HepG2 (cell line): ENCODE data around the gene HABP4. TPM values are rescaled to one million over a fixed set of nuclear protein-coding genes. Genes with fewer than 3 reads are reported as not detected.

Experiments used
- ATAC-seq: fragments of 200-7000 bp; cut with Tn5 transposase; 3 replicates; pipeline ENCODE4 v1.9.1; 2020; ENCODE audit warnings: mild to moderate bottlenecking, moderate library complexity
- BruUV-seq: library from RNA; stranded (reverse); fragments of 400-500 nt; replicated peaks from 2 replicates; lab custom pipeline; 2021; lab: Mats Ljungman, UMichigan
- CTCF ChIA-PET: fragments of 300-600 bp; formaldehyde crosslinking; extraction: SDS; loops from one replicate; lab custom pipeline; 2021; ENCODE audit warnings: low total read pairs, inconsistent platforms, low intra/inter-chr PET ratio; lab: Yijun Ruan, JAX
- POLR2A ChIA-PET: fragments of 350-600 bp; sonication (Branson Sonifier 250); formaldehyde crosslinking; loops from one replicate; lab custom pipeline; 2020; ENCODE audit warnings: antibody characterized with exemption, inconsistent platforms; lab: Yijun Ruan, JAX
- DNase-seq: peaks from one replicate; pipeline ENCODE4 v3.0.0-alpha.2; 2015; ENCODE audit warnings: low spot score
- FAIRE-seq: peaks from 3 replicates; lab custom pipeline; 2011; peaks lifted over from hg19 to GRCh38; lab: Jason Lieb, UNC
- H2AFZ ChIP-seq: one replicate; pipeline ENCODE4 v1.6.1; 2011; ENCODE audit warnings: low read length, inconsistent platforms
- H3K27ac ChIP-seq: fragments of 300-600 bp; 3 replicates; pipeline ENCODE4 v1.8.0; 2011; ENCODE audit warnings: mixed run types, mild to moderate bottlenecking, mixed read lengths, low read length, inconsistent platforms; ENCODE audit not compliant: insufficient read depth; ENCODE audit errors: extremely low read length
- H3K27me3 ChIP-seq, 2 experiments: fragments of 200-600 bp in 1 of 2; 2 replicates in 1 of 2; 3 replicates in 1 of 2; pipeline versions ENCODE4 v1.6.0 to v1.8.0; 2011; ENCODE audit warnings: low read length in 2 of 2, mild to moderate bottlenecking in 2 of 2, moderate library complexity in 2 of 2, inconsistent platforms in 1 of 2; ENCODE audit not compliant: insufficient read depth in 2 of 2, control insufficient read depth in 1 of 2
- H3K36me3 ChIP-seq, 2 experiments: fragments of 200-600 bp in 1 of 2; replicated peaks in 1 of 2; 2 replicates in 1 of 2; 3 replicates in 1 of 2; pipeline versions ENCODE4 v1.5.1 to v1.8.0; 2011; ENCODE audit warnings: low read length in 2 of 2, inconsistent platforms in 1 of 2; ENCODE audit not compliant: insufficient read depth in 2 of 2, control insufficient read depth in 1 of 2
- H3K4me1 ChIP-seq: 2 replicates; pipeline ENCODE4 v1.5.1; 2012; ENCODE audit warnings: low read length, inconsistent platforms; ENCODE audit not compliant: insufficient read depth
- H3K4me2 ChIP-seq: 2 replicates; pipeline ENCODE4 v1.6.0; 2011; ENCODE audit warnings: low read depth, low read length, inconsistent platforms
- H3K4me3 ChIP-seq, 3 experiments: fragments of 200-600 bp in 1 of 3; sonication (generic), shearing (Covaris generic) in 1 of 3; replicated peaks in 1 of 3; 2 replicates each; pipeline ENCODE4 v1.5.1; 2011 to 2016; ENCODE audit warnings: low read length in 3 of 3, inconsistent platforms in 2 of 3, low read depth in 2 of 3, mild to moderate bottlenecking in 2 of 3, control low read depth in 1 of 3, mixed read lengths in 1 of 3; ENCODE audit not compliant: insufficient read depth in 1 of 3
- H3K79me2 ChIP-seq: one replicate; pipeline ENCODE4 v1.6.1; 2011; ENCODE audit warnings: low read length, inconsistent platforms; ENCODE audit not compliant: insufficient read depth
- H3K9ac ChIP-seq: 2 replicates; pipeline ENCODE4 v1.6.0; 2011; ENCODE audit warnings: mild to moderate bottlenecking, low read depth, low read length, inconsistent platforms; ENCODE audit not compliant: insufficient read depth
- H3K9me3 ChIP-seq: 2 replicates; pipeline ENCODE4 v1.5.1; 2012; ENCODE audit warnings: mild to moderate bottlenecking, low read length
- H4K20me1 ChIP-seq: 2 replicates; pipeline ENCODE4 v1.6.0; 2011; ENCODE audit warnings: inconsistent platforms, mild to moderate bottlenecking, low read length, moderate library complexity; ENCODE audit not compliant: insufficient read depth
- CEBPB ChIP-seq: IDR thresholded peaks from 2 replicates; pipeline ENCODE4 v1.6.1; 2011; ENCODE audit warnings: low read depth, low read length, improper control_type of control experiment, borderline replicate concordance
- JDP2 ChIP-seq: sonication (generic); formaldehyde crosslinking; IDR thresholded peaks from 2 replicates; pipeline ENCODE4 v1.8.1; 2022; ENCODE audit warnings: missing genetic modification reagents, borderline replicate concordance
- MXI1 ChIP-seq: IDR thresholded peaks from 3 replicates; pipeline ENCODE4 v1.6.1; 2012; ENCODE audit warnings: low read depth, low read length, inconsistent platforms, borderline replicate concordance
- REPIN1 ChIP-seq: sonication (generic); formaldehyde crosslinking; IDR thresholded peaks from 2 replicates; pipeline ENCODE4 v1.8.0; 2022; ENCODE audit warnings: missing genetic modification reagents, low read depth, mild to moderate bottlenecking, borderline replicate concordance
- SKI ChIP-seq: fragments of 450-650 bp; IDR thresholded peaks from one replicate; pipeline ENCODE4 v1.6.1; 2018; ENCODE audit warnings: mild to moderate bottlenecking; ENCODE audit not compliant: partially characterized antibody
- SMAD3 ChIP-seq: sonication (generic); formaldehyde crosslinking; IDR thresholded peaks from 2 replicates; pipeline ENCODE4 v1.4.0; 2020; ENCODE audit warnings: missing genetic modification reagents
- TGIF2 ChIP-seq: IDR thresholded peaks from 2 replicates; pipeline ENCODE4 v1.6.1; 2016; ENCODE audit warnings: control low read depth, missing compliant biosample characterization
- ZBTB34 ChIP-seq: sonication (generic); formaldehyde crosslinking; IDR thresholded peaks from 2 replicates; pipeline ENCODE4 v1.8.0; 2022; ENCODE audit warnings: mild to moderate bottlenecking, missing genetic modification reagents
- ZNF616 ChIP-seq: sonication (generic); formaldehyde crosslinking; IDR thresholded peaks from 2 replicates; pipeline ENCODE4 v1.5.0; 2020; ENCODE audit warnings: low read depth, mild to moderate bottlenecking, missing genetic modification reagents
- ZNF768 ChIP-seq: sonication (generic); formaldehyde crosslinking; IDR thresholded peaks from 2 replicates; pipeline ENCODE4 v1.4.0; 2020; ENCODE audit warnings: missing genetic modification reagents
- ZNF792 ChIP-seq: IDR thresholded peaks from 2 replicates; pipeline ENCODE4 v1.6.1; 2016
- WGBS: methylation state at CpG from one replicate; pipeline ENCODE4 v1.1.6; 2017; ENCODE audit warnings: low lambda C conversion rate; 5-methylcytosine and 5-hydroxymethylcytosine counted together
- in situ Hi-C: cut with HindIII; loops from 2 replicates; pipeline ENCODE4 v1.10.0; 2017; ENCODE audit warnings: low pct_unique_long_range_greater_than_20kb; ENCODE audit not compliant: extremely low pct_ligation_motif_present
- intact Hi-C: fragments of 100-400 bp; cut with micrococcal nuclease; formaldehyde crosslinking; loops from one replicate; pipeline ENCODE4 v1.10.0; 2022; ENCODE audit not compliant: unreplicated experiment
- polyA plus RNA-seq, 8 experiments: library from polyadenylated mRNA; depleted of rRNA in 3 of 8; stranded (reverse) in 7 of 8; unstranded in 1 of 8; fragments of >200 nt; fragmentation: Illumina TruSeq in 4 of 8; extraction: Trizol in 4 of 8; gene quantifications; 2 replicates each; pipeline versions ENCODE4 v1.2.1 to v1.2.3, GENCODE V29; 2011 to 2016; ENCODE audit warnings: low read depth in 4 of 8, missing spikeins in 1 of 8, mixed read lengths in 1 of 8; ENCODE audit not compliant: insufficient read depth in 1 of 8
- total RNA-seq, 5 experiments: library from RNA; depleted of rRNA; stranded (reverse); fragments of >200 nt; fragmentation: Illumina TruSeq; extraction: Trizol; gene quantifications; 2 replicates each; pipeline ENCODE4 v1.2.3, GENCODE V29; 2016; ENCODE audit warnings: low read depth in 1 of 5
- TF ChIP-seq, protein P1 (sequence below): sonication (generic); formaldehyde crosslinking; IDR thresholded peaks from 2 replicates; pipeline ENCODE4 v1.5.1; 2020; ENCODE audit warnings: mild to moderate bottlenecking, moderate library complexity, missing genetic modification reagents
- TF ChIP-seq, protein P2 (sequence below): sonication (generic); formaldehyde crosslinking; IDR thresholded peaks from 2 replicates; pipeline ENCODE4 v1.9.0; 2021; ENCODE audit warnings: mild to moderate bottlenecking, missing genetic modification reagents

HABP4 gene
- total and polyA plus RNA-seq, 2 of the 13 experiments (the other 11 are each of a cell fraction or from before 2014, with no cell fraction given): 14.3 to 26.6 TPM

DNA sequence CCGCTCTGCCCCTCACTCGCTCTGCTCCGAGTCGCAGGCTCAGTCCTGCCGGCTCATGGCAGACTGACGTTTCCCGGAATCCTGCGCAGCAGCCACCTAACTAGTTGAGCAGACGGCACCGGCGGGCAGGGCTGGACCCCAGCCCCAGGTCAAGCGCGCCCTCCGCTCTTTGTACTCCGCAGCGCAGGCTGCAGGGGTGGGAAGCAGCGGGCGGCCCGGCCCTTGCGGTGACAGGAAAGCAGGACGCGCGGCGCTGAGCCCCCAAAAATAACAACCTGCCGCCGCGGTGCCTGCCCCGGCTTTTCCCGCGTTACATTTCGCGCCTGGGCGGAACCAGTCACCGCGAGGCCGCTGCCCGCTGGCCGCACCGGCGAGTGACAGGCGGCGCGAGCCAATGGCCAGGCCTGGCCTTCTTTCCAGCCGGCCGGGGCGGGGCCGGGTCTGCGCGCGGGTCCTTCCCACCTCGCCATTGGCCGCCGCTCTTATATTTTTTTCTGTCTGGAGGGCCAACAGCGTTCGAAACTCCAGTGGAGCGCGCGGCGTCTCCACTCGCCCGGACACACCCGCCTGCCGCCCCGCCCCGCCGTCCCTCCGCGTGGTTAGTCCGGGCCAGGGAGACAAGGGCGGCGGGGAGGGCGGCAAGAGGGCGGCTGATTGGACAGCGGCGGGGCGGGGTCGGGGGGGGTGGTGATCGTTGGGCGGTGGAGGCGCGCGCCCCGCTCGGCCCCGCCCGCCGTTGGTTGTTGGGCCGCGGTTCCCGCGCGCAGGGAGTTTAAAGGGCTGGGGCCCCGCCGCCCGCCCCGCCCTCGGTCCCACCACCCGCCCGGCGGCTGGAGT, 31.7 kb upstream of the HABP4 start, which contains the start of gene ZNF367:
Gene ZNF367 (minus strand): TSS at position 288 of the 837 bp plus-strand sequence. CDS start 338 bp downstream, outside the sequence.
- intact Hi-C loops (loop anchor here (5.0 kb wide), 2 partner anchors 76 to 91 kb away; no protein-coding TSS in a partner anchor), in situ Hi-C loops (loop anchor here (5.0 kb wide), 1 partner anchor 76 kb away; no protein-coding TSS in a partner anchor)
- peak within 1 kb of the TSS; percentile 84 to 89 (median 88) for H3K4me3 ChIP-seq
- CTCF ChIA-PET: no interaction called here
- no peak for FAIRE-seq
- no peaks in the 10 kb centered on the region for H3K9me3 ChIP-seq
- peak; percentile 81 for ATAC-seq
- H3K4me1 ChIP-seq: peaks cover 58% of the 10 kb centered on the region
- 0% methylated on average over 23 of the region's 100 CpGs for WGBS
- peak within 1 kb of the TSS; percentile 97 for H3K4me2 ChIP-seq
- peak within 1 kb of the TSS; percentile 99 for H3K27ac ChIP-seq
- no peaks in the 10 kb centered on the region; the same call in 1 of the 2 replicates for H4K20me1 ChIP-seq
- H3K79me2 ChIP-seq: peaks cover 36% of the 10 kb centered on the region
- no TSS peak for BruUV-seq
- no peaks in the 10 kb centered on the region for H3K36me3 ChIP-seq
- peak within 1 kb of the TSS; percentile 100 for H3K9ac ChIP-seq
- H3K27me3 ChIP-seq: no peaks in the 10 kb centered on the region; a peak in 1 of 5 replicates
- peak; percentile 95 for DNase-seq
- H2AFZ ChIP-seq: no peak within 1 kb of the TSS
- POLR2A ChIA-PET: interaction anchor here (0.8 to 1.8 kb wide), 5 partner anchors 9 to 73 kb away, joined by 3 to 9 read pairs (median 5); partner anchors contain the start of gene HABP4
- TF ChIP-seq SMAD3: no peak
- TF ChIP-seq, protein P1, sequence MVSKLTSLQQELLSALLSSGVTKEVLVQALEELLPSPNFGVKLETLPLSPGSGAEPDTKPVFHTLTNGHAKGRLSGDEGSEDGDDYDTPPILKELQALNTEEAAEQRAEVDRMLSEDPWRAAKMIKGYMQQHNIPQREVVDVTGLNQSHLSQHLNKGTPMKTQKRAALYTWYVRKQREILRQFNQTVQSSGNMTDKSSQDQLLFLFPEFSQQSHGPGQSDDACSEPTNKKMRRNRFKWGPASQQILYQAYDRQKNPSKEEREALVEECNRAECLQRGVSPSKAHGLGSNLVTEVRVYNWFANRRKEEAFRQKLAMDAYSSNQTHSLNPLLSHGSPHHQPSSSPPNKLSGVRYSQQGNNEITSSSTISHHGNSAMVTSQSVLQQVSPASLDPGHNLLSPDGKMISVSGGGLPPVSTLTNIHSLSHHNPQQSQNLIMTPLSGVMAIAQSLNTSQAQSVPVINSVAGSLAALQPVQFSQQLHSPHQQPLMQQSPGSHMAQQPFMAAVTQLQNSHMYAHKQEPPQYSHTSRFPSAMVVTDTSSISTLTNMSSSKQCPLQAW (CRISPR knock-in tag): no peak; the same call in 1 of the 2 replicates
- TF ChIP-seq REPIN1: no peak; the same call in 1 of the 2 replicates
- TF ChIP-seq, protein P2, sequence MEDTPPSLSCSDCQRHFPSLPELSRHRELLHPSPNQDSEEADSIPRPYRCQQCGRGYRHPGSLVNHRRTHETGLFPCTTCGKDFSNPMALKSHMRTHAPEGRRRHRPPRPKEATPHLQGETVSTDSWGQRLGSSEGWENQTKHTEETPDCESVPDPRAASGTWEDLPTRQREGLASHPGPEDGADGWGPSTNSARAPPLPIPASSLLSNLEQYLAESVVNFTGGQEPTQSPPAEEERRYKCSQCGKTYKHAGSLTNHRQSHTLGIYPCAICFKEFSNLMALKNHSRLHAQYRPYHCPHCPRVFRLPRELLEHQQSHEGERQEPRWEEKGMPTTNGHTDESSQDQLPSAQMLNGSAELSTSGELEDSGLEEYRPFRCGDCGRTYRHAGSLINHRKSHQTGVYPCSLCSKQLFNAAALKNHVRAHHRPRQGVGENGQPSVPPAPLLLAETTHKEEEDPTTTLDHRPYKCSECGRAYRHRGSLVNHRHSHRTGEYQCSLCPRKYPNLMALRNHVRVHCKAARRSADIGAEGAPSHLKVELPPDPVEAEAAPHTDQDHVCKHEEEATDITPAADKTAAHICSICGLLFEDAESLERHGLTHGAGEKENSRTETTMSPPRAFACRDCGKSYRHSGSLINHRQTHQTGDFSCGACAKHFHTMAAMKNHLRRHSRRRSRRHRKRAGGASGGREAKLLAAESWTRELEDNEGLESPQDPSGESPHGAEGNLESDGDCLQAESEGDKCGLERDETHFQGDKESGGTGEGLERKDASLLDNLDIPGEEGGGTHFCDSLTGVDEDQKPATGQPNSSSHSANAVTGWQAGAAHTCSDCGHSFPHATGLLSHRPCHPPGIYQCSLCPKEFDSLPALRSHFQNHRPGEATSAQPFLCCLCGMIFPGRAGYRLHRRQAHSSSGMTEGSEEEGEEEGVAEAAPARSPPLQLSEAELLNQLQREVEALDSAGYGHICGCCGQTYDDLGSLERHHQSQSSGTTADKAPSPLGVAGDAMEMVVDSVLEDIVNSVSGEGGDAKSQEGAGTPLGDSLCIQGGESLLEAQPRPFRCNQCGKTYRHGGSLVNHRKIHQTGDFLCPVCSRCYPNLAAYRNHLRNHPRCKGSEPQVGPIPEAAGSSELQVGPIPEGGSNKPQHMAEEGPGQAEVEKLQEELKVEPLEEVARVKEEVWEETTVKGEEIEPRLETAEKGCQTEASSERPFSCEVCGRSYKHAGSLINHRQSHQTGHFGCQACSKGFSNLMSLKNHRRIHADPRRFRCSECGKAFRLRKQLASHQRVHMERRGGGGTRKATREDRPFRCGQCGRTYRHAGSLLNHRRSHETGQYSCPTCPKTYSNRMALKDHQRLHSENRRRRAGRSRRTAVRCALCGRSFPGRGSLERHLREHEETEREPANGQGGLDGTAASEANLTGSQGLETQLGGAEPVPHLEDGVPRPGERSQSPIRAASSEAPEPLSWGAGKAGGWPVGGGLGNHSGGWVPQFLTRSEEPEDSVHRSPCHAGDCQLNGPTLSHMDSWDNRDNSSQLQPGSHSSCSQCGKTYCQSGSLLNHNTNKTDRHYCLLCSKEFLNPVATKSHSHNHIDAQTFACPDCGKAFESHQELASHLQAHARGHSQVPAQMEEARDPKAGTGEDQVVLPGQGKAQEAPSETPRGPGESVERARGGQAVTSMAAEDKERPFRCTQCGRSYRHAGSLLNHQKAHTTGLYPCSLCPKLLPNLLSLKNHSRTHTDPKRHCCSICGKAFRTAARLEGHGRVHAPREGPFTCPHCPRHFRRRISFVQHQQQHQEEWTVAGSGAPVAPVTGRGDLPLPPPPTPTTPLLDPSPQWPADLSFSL (CRISPR knock-in tag): no peak
- TF ChIP-seq ZBTB34 (CRISPR knock-in tag): no peak
- TF ChIP-seq JDP2 (CRISPR knock-in tag): no peak
- TF ChIP-seq TGIF2 (CRISPR knock-in tag): peak; percentile 29
- no peak for TF ChIP-seq CEBPB
- peak; percentile 59 for TF ChIP-seq ZNF768 (CRISPR knock-in tag)
- TF ChIP-seq ZNF792 (CRISPR knock-in tag): no peak
- no peak for TF ChIP-seq ZNF616 (CRISPR knock-in tag)
- TF ChIP-seq SKI: peak; percentile 53
- peak; percentile 73; the same call in 2 of the 3 replicates for TF ChIP-seq MXI1
